GM12801 (cell line): Measurements from ENCODE around the gene STX16.

Experiments used
- CTCF ChIP-seq: IDR thresholded peaks from one replicate; pipeline ENCODE4 v1.5.1; 2011; ENCODE audit warnings: control low read depth; ENCODE audit not compliant: insufficient read length; ENCODE audit errors: extremely low read depth

STX16 gene, protein sequence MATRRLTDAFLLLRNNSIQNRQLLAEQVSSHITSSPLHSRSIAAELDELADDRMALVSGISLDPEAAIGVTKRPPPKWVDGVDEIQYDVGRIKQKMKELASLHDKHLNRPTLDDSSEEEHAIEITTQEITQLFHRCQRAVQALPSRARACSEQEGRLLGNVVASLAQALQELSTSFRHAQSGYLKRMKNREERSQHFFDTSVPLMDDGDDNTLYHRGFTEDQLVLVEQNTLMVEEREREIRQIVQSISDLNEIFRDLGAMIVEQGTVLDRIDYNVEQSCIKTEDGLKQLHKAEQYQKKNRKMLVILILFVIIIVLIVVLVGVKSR

DNA sequence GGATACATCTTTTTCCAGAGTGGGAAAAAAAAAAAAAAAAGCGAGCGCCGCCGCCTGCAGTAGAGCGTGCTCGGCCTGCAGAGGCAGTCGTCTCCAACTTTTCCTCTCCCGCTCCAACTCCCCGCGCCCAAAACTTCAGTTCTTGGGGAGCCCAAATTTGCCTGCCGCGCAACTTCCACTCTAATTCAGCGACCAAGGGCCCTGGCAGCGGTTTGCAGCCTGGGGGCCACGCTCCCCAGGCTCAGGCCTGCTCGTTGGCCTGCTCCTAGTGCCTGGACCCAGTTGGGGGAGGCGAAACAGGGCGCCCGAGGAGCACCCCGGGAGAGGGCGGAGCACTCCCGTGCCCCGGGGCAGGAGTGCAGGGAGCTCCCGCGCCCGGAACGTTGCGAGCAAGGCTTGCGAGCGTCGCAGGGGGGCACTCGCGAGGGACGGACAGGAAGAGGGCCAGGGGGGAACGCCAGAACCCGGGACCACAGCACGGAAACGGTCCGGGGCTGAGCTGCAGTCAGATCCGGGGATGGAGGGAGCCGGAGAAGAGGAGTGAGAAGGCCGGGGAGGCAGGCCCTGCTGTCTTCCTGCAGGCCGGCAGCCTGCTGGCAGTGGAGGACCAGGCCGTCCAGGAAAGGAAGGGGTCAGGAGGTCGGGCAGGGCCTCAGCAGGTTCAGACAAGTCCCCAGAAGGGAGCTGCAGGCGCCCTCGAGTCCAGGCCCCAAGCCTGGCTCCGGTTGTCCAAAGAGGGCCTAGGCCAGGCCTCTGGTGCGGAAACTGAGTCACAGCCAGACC is at the start of gene STX16:
Gene STX16 (plus strand): TSS at position 508 of the 783 bp plus-strand sequence. CDS start 724 bp downstream, outside the sequence.
- TF ChIP-seq CTCF: no peak

DNA sequence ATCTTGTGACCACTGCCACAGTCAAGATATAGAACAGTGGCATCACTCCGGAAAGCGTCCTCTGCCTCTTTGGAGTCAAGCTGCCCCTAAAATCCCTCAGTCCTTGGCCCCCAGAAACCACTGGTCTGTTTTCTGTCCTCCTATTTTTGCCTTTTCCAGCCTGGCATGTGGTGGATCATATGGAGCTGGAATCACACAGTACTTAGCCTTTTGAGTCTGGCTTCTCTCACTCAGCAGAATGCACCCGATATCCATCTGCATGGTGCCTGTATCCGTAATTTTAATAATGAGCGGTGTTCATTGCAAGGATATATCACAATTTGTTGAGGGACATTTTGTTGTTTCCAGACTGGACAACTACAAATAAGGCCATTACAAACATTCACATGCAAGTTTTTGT is 49.0 kb upstream of the STX16 start:
- no peak for TF ChIP-seq CTCF

GRCh38 chr20:58603721-58604120 is 47.4 kb upstream of the STX16 start:
- TF ChIP-seq CTCF: no peak

DNA sequence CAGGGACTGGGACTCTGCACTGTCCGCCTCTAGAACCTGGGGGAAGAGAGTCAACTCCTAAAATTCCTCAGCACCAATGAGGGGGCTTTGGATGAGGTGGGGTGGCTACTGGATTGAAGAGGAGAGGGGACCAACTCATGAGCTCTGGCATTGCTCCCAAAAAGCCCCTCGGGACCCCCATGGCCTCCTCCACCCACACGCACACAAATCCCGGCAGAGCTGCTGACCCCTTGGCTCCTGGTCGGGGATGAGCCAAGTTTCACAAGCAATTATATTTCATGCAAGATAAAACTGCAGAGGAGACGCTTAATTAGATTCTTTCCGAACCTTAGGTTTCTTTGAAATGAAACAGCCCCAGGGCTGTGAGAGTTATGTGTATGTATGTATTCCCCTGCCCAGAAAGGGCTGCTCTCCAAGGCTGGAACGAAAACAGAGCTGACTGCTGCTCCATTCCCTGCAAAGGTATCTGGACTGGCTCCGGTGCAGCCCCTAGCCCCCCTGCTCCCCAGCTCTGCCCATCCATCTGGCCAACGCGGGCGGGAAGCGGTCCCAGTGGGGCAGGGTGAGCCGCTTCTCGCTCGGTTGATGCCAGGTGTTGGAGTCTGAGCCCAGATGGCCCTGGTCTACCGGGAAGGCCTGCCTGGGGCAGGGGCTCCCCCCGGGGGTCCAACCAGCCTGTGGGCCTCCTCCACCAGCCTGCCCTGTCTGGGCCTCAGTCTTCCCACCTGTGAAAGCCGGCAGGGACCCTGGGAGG is 46.8 kb upstream of the STX16 start:
- TF ChIP-seq CTCF: no peak

GRCh38 chr20:58605292-58606065 is 45.6 kb upstream of the STX16 start:
- TF ChIP-seq CTCF: no peak

GRCh38 chr20:58606184-58606583 is 44.9 kb upstream of the STX16 start:
- TF ChIP-seq CTCF: no peak
